ENCODE results near the gene CPNE5. TPM values are rescaled to one million over a fixed set of nuclear protein-coding genes. Genes with fewer than 3 reads are reported as not detected.

The CPNE5 gene
- total RNA-seq, 1 donor from 2014 or later = not detected

GRCh38 chr6:36797055-36797454 lies 42.2 kb downstream of the CPNE5 start:
- H3K4me2 ChIP-seq = no peak overlapping the region
- no peak overlapping the region for H3K27ac ChIP-seq
- DNase-seq (ENCODE audit: low spot score) = no peak
- Mint-ChIP-seq H3K4me3 (no peak overlapping the region), H3K9me3 (no peaks in the 10 kb centered on the region), H3K27me3 (ENCODE audit: insufficient read depth, low read depth) (peaks cover 5% of the 10 kb centered on the region), H3K4me1 (peaks cover 22% of the 10 kb centered on the region), H3K36me3 (no peaks in the 10 kb centered on the region), H3K27ac (peak overlapping the region; percentile 37)
- no peak overlapping the region for H3K9ac ChIP-seq
- H3F3A ChIP-seq (ENCODE audit: low read depth) = peaks cover 9% of the 10 kb centered on the region
- no peak overlapping the region for H2AFZ ChIP-seq (replicated peaks)
- no peaks in the 10 kb centered on the region for H3K79me2 ChIP-seq (ENCODE audit: low read depth)
- H3K4me1 ChIP-seq = peaks cover 16% of the 10 kb centered on the region
- TF ChIP-seq EZH2phosphoT487 (IDR thresholded peaks at IDR 0.05) (no peak), CTCF (IDR thresholded peaks at IDR 0.05) (no peak)
- no peaks in the 10 kb centered on the region for H3K36me3 ChIP-seq
- no peaks in the 10 kb centered on the region for H3K9me3 ChIP-seq (ENCODE audit: low read depth)
- H3K27me3 ChIP-seq = no peaks in the 10 kb centered on the region
- H3K4me3 ChIP-seq = no peak overlapping the region
- no peaks in the 10 kb centered on the region for H4K20me1 ChIP-seq (ENCODE audit: low read depth)

GRCh38 chr6:36794713-36795065 lies 44.6 kb downstream of the CPNE5 start:
- H3K4me3 Mint-ChIP-seq = no peak overlapping the region

DNA sequence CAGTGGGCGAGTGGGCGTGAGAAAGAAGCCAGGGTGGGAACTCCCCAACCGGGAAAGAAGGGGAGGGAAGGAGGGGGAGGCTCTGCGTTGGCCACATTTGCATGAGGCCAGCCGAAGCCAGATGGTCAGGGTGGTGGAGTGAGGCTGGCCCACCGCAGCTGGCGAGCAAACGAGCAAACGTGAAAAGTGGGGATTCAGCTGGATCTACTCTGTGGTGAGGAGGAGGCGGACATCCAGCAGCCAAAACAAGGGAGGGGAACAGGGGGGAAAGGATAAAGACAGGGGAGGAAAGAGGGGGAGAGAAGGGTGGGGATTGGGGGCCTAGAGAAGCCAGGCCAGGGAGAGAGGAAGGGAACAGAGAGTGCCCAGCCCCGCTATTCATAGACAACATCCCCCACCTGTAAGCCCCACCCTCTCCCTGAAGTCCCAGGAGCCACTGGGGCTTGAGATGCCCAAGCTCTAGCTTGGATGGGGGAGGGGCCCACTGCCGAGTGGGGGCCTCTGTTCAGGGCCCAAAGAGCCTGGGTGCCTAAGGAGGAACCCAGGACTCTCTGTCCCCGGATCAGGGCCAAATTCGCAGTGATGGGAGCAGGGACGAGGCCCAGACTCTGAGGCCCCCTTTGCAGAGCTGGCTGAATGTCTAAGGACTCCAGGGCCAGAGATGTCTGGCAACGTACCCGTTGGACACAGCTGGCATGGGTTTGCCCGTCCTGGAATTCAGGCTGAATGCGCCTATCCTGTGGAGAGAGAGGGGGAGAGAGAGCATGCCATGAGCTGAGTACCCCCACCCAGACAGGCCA lies 45.1 kb downstream of the CPNE5 start:
- TF ChIP-seq CTCF (IDR thresholded peaks at IDR 0.05) (no peak), EZH2 (IDR thresholded peaks at IDR 0.05) (no peak), EZH2phosphoT487 (IDR thresholded peaks at IDR 0.05) (no peak)
- H3K36me3 Mint-ChIP-seq = no peaks in the 10 kb centered on the region
- Histone ChIP-seq H3K4me3 (no peak overlapping the region), H3K9me3 (ENCODE audit: low read depth) (no peaks in the 10 kb centered on the region), H4K20me1 (ENCODE audit: low read depth) (no peaks in the 10 kb centered on the region), H3K27me3 (no peaks in the 10 kb centered on the region), H2AFZ (replicated peaks) (peak overlapping the region; percentile 95), H3K4me2 (peak overlapping the region; percentile 34), H3K27ac (peak overlapping the region; percentile 70), H3F3A (ENCODE audit: low read depth) (peaks cover 15% of the 10 kb centered on the region), H3K36me3 (no peaks in the 10 kb centered on the region), H3K9ac (no peak overlapping the region), H3K4me1 (peaks cover 21% of the 10 kb centered on the region), H3K79me2 (ENCODE audit: low read depth) (no peaks in the 10 kb centered on the region)
- H3K27ac Mint-ChIP-seq = peak overlapping the region; percentile 57
- peak; percentile 47 for DNase-seq (ENCODE audit: low spot score)
- no peak overlapping the region for H3K4me3 Mint-ChIP-seq
- no peaks in the 10 kb centered on the region for H3K9me3 Mint-ChIP-seq
- peaks cover 43% of the 10 kb centered on the region for H3K4me1 Mint-ChIP-seq
- peaks cover under 1% of the 10 kb centered on the region for H3K27me3 Mint-ChIP-seq (ENCODE audit: insufficient read depth, low read depth)

More at GRCh38 chr6:36794713-36795065, 44.6 kb downstream of the CPNE5 start:
- Histone ChIP-seq H3K27me3 (no peaks in the 10 kb centered on the region), H3K27ac (no peak overlapping the region), H3K36me3 (no peaks in the 10 kb centered on the region), H3K9me3 (ENCODE audit: low read depth) (no peaks in the 10 kb centered on the region), H3K4me2 (no peak overlapping the region), H2AFZ (replicated peaks) (no peak overlapping the region), H4K20me1 (ENCODE audit: low read depth) (no peaks in the 10 kb centered on the region), H3K9ac (no peak overlapping the region), H3K79me2 (ENCODE audit: low read depth) (no peaks in the 10 kb centered on the region), H3F3A (ENCODE audit: low read depth) (peaks cover 9% of the 10 kb centered on the region), H3K4me1 (peaks cover 16% of the 10 kb centered on the region), H3K4me3 (no peak overlapping the region)
- peaks cover 38% of the 10 kb centered on the region for H3K4me1 Mint-ChIP-seq
- no peak overlapping the region for H3K27ac Mint-ChIP-seq
- H3K27me3 Mint-ChIP-seq (ENCODE audit: insufficient read depth, low read depth) = peaks cover 4% of the 10 kb centered on the region
- no peaks in the 10 kb centered on the region for H3K9me3 Mint-ChIP-seq
- no peak for DNase-seq (ENCODE audit: low spot score)
- no peak for TF ChIP-seq EZH2phosphoT487 (IDR thresholded peaks at IDR 0.05)
- TF ChIP-seq EZH2 (IDR thresholded peaks at IDR 0.05) = no peak
- no peak for TF ChIP-seq CTCF (IDR thresholded peaks at IDR 0.05)
- no peaks in the 10 kb centered on the region for H3K36me3 Mint-ChIP-seq
